Stomach (tissue), 9 donors: ENCODE results near the gene TTC38. TPM values are rescaled to one million over a fixed set of nuclear protein-coding genes. Genes with fewer than 3 reads are reported as not detected.
A peak's percentile ranks its signal among the peaks of the same experiment; 100 is the strongest.

Experiments
- DNase-seq, 2 donors: peaks; one replicate each; pipeline versions ENCODE4 v3.0.0 to v3.0.0-alpha.2; 2013 to 2019
- H3K27ac ChIP-seq, 5 donors: fragments of 200-600 bp in 4 of 5; sonication (generic) in 4 of 5; one replicate each; pipeline ENCODE4 v1.5.1; 2013 to 2019; ENCODE audit warnings: mild to moderate bottlenecking in 1 of 5, moderate library complexity in 1 of 5
- H3K27me3 ChIP-seq, 3 donors: fragments of 200-600 bp; sonication (generic); one replicate each; pipeline ENCODE4 v1.5.1; 2017 to 2019; ENCODE audit warnings: mixed run types in 1 of 3
- H3K36me3 ChIP-seq, 4 donors: fragments of 200-600 bp; sonication (generic); 1 replicate in 3 of 4; 2 replicates in 1 of 4; pipeline ENCODE4 v1.5.1; 2016 to 2019
- H3K4me1 ChIP-seq, 4 donors: fragments of 200-600 bp; sonication (generic); one replicate each; pipeline ENCODE4 v1.5.1; 2016 to 2019
- H3K4me3 ChIP-seq, 4 donors: fragments of 200-600 bp; sonication (generic) in 3 of 4; one replicate each; pipeline ENCODE4 v1.5.1; 2016 to 2019; ENCODE audit warnings: mild to moderate bottlenecking in 1 of 4
- H3K9me3 ChIP-seq, 4 donors: fragments of 200-600 bp; sonication (generic); one replicate each; pipeline ENCODE4 v1.5.1; 2016 to 2019
- EP300 ChIP-seq: sonication (generic); formaldehyde crosslinking; IDR thresholded peaks from one replicate; pipeline ENCODE4 v1.6.1; 2017; ENCODE audit warnings: antibody characterized with exemption
- POLR2A ChIP-seq, 4 donors: fragments of 450-650 bp; IDR thresholded peaks; one replicate each; pipeline ENCODE4 v1.6.1; 2016; ENCODE audit warnings: antibody characterized with exemption in 4 of 4, control low read depth in 2 of 4, mild to moderate bottlenecking in 1 of 4, moderate library complexity in 1 of 4
- POLR2AphosphoS5 ChIP-seq, 3 donors: sonication (generic); formaldehyde crosslinking; IDR thresholded peaks; one replicate each; pipeline ENCODE4 v1.6.1; 2016; ENCODE audit warnings: antibody characterized with exemption in 3 of 3
- WGBS, 5 donors: extraction: QIAGEN DNeasy Blood & Tissue Kit in 3 of 5; methylation state at CpG; one replicate each; pipeline versions ENCODE4 v1.1.5 to v1.1.7; 2013 to 2018; 5-methylcytosine and 5-hydroxymethylcytosine counted together
- intact Hi-C: fragments of 100-400 bp; cut with DNase I; formaldehyde crosslinking; loops from one replicate; pipeline ENCODE4 v1.15.1; 2023; ENCODE audit warnings: low total_unique reads
- polyA plus RNA-seq, 3 donors: library from polyadenylated mRNA; stranded (reverse); fragments of 200-250 nt; gene quantifications; one replicate each; pipeline ENCODE4 v1.2.3, GENCODE V29; 2013
- total RNA-seq, 5 donors: library from RNA; depleted of rRNA; stranded (reverse); fragments of >200 nt; gene quantifications; one replicate each; pipeline versions ENCODE4 v1.1.0 to v1.2.3, GENCODE V29; 2014 to 2016
- TF ChIP-seq, protein P1 (sequence below), 7 experiments: fragments of 450-650 bp in 4 of 7; fragments of 200-600 bp in 3 of 7; sonication (generic) in 3 of 7; IDR thresholded peaks; one replicate each; pipeline ENCODE4 v1.5.1; 2016 to 2019; ENCODE audit warnings: antibody characterized with exemption in 7 of 7, control low read depth in 2 of 7, mild to moderate bottlenecking in 1 of 7
- donor health status: healthy with polysubstance abuse.
- donor health status: Bipolar disorder and iron deficiency.
- donor health status: healthy.

TTC38 gene
- total and polyA plus RNA-seq, 8 donors: 20.0 to 411 (median 38.4) TPM

DNA sequence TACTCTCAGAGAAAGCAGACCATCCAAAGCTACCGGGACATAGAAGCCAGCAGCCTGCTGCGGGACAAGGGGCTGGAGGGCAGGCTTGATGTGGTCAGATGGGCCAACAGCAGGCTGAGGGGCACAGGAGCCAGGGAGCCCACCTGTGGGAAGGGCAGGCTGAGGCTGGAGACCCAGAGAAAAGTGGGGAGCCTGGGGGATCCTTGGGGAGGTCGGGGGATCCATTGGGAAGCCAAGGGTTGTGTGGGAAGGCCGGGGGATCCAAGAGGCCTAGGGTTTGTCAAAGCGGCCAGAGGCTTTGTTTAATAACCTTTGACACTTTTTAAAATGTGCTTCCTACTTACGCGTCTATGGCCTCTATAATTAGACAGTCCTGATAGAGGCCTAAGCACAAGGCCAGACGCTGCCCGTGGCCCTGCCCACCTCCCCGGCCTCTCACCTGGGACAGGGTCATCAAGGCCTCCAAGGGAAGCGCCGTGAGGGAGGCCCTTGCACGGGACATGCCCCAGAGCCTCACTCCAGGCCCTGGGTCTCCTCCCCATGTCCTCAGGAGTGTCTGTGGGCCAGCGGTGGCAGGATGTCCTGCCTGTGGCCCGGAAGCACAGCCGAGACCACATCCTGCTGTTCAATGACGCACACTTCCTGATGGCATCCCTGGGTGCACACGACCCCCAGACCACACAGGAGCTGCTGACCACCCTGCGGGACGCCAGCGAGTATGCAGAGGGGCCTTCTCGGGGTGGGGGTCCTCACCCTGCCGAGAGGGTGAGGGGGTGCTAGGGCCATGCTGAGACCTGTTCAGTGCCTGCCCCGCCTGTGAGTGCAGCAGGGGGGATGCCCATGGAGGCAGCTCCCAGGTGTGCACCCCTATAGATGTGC lies 20.3 kb downstream of the TTC38 start:
- DNase-seq: peak; percentile 47 to 60
- H3K36me3 ChIP-seq: peaks cover 64 to 100% (median 100%) of the 10 kb centered on the region in 4 donors
- peaks cover 0 to 12% (median 5%) of the 10 kb centered on the region in 4 donors for H3K9me3 ChIP-seq
- peak overlapping the region in 3 of 4 donors; percentile 23 to 28 (median 27) for H3K4me3 ChIP-seq
- intact Hi-C loops: no loop called here
- H3K27me3 ChIP-seq: no peaks in the 10 kb centered on the region
- peak in 2 of 3 donors; percentile 39 to 66 for TF ChIP-seq POLR2AphosphoS5 (IDR thresholded peaks at IDR 0.05)
- TF ChIP-seq, protein P1, sequence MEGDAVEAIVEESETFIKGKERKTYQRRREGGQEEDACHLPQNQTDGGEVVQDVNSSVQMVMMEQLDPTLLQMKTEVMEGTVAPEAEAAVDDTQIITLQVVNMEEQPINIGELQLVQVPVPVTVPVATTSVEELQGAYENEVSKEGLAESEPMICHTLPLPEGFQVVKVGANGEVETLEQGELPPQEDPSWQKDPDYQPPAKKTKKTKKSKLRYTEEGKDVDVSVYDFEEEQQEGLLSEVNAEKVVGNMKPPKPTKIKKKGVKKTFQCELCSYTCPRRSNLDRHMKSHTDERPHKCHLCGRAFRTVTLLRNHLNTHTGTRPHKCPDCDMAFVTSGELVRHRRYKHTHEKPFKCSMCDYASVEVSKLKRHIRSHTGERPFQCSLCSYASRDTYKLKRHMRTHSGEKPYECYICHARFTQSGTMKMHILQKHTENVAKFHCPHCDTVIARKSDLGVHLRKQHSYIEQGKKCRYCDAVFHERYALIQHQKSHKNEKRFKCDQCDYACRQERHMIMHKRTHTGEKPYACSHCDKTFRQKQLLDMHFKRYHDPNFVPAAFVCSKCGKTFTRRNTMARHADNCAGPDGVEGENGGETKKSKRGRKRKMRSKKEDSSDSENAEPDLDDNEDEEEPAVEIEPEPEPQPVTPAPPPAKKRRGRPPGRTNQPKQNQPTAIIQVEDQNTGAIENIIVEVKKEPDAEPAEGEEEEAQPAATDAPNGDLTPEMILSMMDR (IDR thresholded peaks at IDR 0.05): no peak
- 70 to 79% (median 76%) methylated on average over 11 to 24 of the region's 24 CpGs for WGBS, 5 donors
- H3K4me1 ChIP-seq: peaks cover 0 to 18% (median 9%) of the 10 kb centered on the region in 4 donors
- peak overlapping the region; percentile 25 to 75 (median 65) for H3K27ac ChIP-seq

DNA sequence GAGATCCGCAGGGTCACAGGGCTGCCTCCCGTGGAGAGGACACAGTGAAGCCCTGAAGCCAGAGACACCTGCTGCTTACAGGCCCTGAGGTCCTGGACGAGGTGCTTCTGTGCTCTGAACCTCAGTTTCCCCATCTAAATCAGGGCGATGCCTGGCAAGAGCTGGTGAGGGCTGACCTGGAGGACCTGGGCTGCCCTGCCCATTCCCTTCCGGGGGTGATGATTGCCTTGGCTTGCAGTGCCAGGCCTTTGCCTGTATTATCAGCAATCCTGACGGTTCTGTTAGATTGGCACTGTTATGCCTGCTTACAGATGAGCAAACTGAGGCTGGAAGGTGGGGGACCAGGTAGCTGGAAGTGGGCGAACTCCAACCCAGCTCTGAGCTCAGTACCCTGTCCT lies 21.0 kb downstream of the TTC38 start:
- Histone ChIP-seq H3K36me3 (peaks cover 61 to 100% (median 100%) of the 10 kb centered on the region in 4 donors), H3K4me1 (peaks cover 0 to 18% (median 9%) of the 10 kb centered on the region in 4 donors), H3K9me3 (peaks cover 0 to 12% (median 5%) of the 10 kb centered on the region in 4 donors), H3K27ac (peak overlapping the region in 4 of 5 donors; percentile 64 to 75 (median 68)), H3K4me3 (no peak overlapping the region), H3K27me3 (no peaks in the 10 kb centered on the region)
- TF ChIP-seq POLR2AphosphoS5 (IDR thresholded peaks at IDR 0.05) (no peak), EP300 (no peak), POLR2A (IDR thresholded peaks at IDR 0.05) (no peak)
- TF ChIP-seq, protein P1 (IDR thresholded peaks at IDR 0.05): no peak
- intact Hi-C loops: no loop called here
- 81 to 92% (median 90%) methylated on average over 5 to 7 of the region's 7 CpGs for WGBS, 5 donors
- no peak for DNase-seq

GRCh38 chr22:46289244-46289891 lies 21.6 kb downstream of the TTC38 start:
- Histone ChIP-seq H3K4me1 (peaks cover 0 to 18% (median 9%) of the 10 kb centered on the region in 4 donors), H3K36me3 (peaks cover 56 to 97% (median 96%) of the 10 kb centered on the region in 4 donors), H3K9me3 (peaks cover 0 to 12% (median 5%) of the 10 kb centered on the region in 4 donors), H3K27me3 (no peaks in the 10 kb centered on the region), H3K27ac (peak overlapping the region in 2 of 5 donors; percentile 70 to 75), H3K4me3 (no peak overlapping the region)
- intact Hi-C loops: no loop called here
- DNase-seq: no peak
- WGBS, 5 donors: 87 to 93% (median 91%) methylated on average over 27 to 33 of the region's 33 CpGs
- TF ChIP-seq, protein P1 (IDR thresholded peaks at IDR 0.05): no peak
- no peak for TF ChIP-seq EP300
- TF ChIP-seq POLR2A (IDR thresholded peaks at IDR 0.05): no peak
- TF ChIP-seq POLR2AphosphoS5 (IDR thresholded peaks at IDR 0.05): no peak

DNA sequence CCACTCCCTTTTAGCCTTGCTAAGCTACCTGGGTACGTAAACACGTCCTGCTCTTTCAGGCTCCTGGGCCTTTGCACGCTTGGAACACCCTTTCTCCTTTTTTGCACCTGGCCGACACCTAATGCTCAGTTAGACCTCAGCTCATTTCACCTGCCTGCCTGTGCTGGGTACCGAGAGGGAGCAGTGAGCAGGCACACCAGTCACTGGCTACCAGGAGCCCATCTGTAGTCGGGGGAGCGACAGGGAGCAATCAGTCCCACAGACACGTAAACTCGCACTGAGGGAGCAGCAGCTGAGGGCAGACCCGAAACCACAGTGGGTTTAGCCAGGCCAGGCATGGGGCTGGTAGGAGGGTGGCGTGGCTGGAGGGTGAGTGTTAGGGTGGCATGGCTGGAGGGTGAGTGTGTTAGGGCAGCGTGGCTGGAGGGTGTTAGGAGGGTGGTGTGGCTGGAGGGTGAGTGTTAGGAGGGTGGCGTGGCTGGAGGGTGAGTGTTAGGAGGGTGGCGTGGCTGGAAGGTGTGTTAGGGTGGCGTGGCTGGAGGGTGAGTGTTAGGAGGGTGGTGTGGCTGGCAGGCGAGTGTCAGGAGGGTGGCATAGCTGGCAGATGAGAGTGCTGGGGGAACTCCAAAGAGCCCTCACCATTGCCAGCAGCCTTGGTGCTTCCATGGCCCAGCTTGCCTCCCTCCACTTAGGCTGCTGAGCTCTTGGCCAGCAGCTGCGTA lies 22.5 kb downstream of the TTC38 start:
- no peak for DNase-seq
- H3K4me1 ChIP-seq: peaks cover 0 to 18% (median 10%) of the 10 kb centered on the region in 4 donors
- H3K9me3 ChIP-seq: peaks cover 0 to 12% (median 5%) of the 10 kb centered on the region in 4 donors
- intact Hi-C loops: no loop called here
- WGBS, 5 donors: 86 to 95% (median 93%) methylated on average over 17 of the region's 17 CpGs
- H3K27me3 ChIP-seq: no peaks in the 10 kb centered on the region
- H3K4me3 ChIP-seq: no peak overlapping the region
- TF ChIP-seq EP300: no peak
- TF ChIP-seq POLR2A (IDR thresholded peaks at IDR 0.05): no peak
- no peak for TF ChIP-seq POLR2AphosphoS5 (IDR thresholded peaks at IDR 0.05)
- TF ChIP-seq, protein P1 (IDR thresholded peaks at IDR 0.05): no peak
- peaks cover 48 to 88% (median 87%) of the 10 kb centered on the region in 4 donors for H3K36me3 ChIP-seq
- no peak overlapping the region for H3K27ac ChIP-seq
